GM19025 (cell line): ENCODE measurements around the gene CRYBA1.

Experiments
- ATAC-seq: cut with Tn5 transposase; IDR thresholded peaks from one replicate; pipeline ENCODE4 v1.9.1; 2021; ENCODE audit warnings: mild to moderate bottlenecking, low read depth, moderate library complexity; ENCODE audit not compliant: unreplicated experiment

The CRYBA1 gene

GRCh38 chr17:29278692-29279091 is 32.0 kb downstream of the CRYBA1 start:
- no peak for ATAC-seq

GRCh38 chr17:29279397-29280070 is 32.9 kb downstream of the CRYBA1 start:
- no peak for ATAC-seq

GRCh38 chr17:29283496-29283895 is 36.8 kb downstream of the CRYBA1 start:
- no peak for ATAC-seq

GRCh38 chr17:29283961-29284360 is 37.3 kb downstream of the CRYBA1 start:
- no peak for ATAC-seq

- ATAC-seq, result no peak
Observed at GRCh38 chr17:29289852-29290251, 43.2 kb downstream of the CRYBA1 start.

GRCh38 chr17:29291163-29291752 is 44.6 kb downstream of the CRYBA1 start:
- no peak for ATAC-seq

- no peak for ATAC-seq
Observed at GRCh38 chr17:29292071-29292991, 45.7 kb downstream of the CRYBA1 start.

GRCh38 chr17:29292992-29293889 is 46.6 kb downstream of the CRYBA1 start:
- no peak for ATAC-seq

GRCh38 chr17:29293890-29294579 is 47.4 kb downstream of the CRYBA1 start, which contains the start of gene NUFIP2:
Gene NUFIP2, minus strand, starts transcription at chr17:29294148. Its CDS starts 89 bp downstream, at chr17:29294059.
- peak; percentile 81 for ATAC-seq

GRCh38 chr17:29294580-29294900 is 47.9 kb downstream of the CRYBA1 start:
- no peak for ATAC-seq

- ATAC-seq, result no peak
Observed at GRCh38 chr17:29295420-29295819, 48.8 kb downstream of the CRYBA1 start.

GRCh38 chr17:29299031-29299430 is 52.4 kb downstream of the CRYBA1 start:
- ATAC-seq, result no peak

- ATAC-seq, result no peak
Observed at GRCh38 chr17:29303386-29303785, 56.7 kb downstream of the CRYBA1 start.
